ENCODE data around the gene SLITRK3.
A peak's percentile ranks its signal among the peaks of the same experiment; 100 is the strongest.
"Not testable (repeated sequence)": the region's sequence is repeated elsewhere in the genome, so short reads cannot be mapped to it uniquely, and the experiment has no call there.

Gene SLITRK3

DNA sequence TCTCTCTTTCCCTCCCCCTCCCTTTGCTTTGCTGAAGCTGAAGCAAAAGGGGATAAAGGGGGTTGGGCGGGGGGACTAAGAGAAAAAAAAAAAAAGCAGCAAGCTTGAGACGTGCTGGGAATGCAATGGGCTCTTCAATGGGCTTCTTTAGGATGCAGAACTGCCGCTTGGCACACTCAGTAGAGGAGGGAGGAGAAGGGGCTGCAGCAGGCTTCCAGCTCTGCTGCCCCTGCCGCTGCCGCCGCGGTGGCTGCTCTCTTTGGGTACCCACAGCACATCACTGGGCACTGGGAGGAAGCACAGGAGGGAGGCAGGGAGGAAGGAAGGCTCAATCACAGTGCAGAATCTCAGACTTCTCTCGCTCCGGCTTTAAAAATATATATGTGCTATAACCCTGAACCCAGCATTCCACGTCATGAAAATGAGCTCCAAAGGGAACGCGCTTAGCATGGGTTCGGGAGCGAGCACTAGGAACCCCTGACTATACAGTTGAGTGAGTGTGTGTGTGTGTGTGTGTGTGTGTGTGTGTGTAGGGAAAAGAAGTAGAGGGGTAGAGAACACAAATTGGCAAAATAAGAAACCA, 3.5 kb downstream of the SLITRK3 start:
- no peak for DNase-seq (ENCODE audit: low read depth)

DNA sequence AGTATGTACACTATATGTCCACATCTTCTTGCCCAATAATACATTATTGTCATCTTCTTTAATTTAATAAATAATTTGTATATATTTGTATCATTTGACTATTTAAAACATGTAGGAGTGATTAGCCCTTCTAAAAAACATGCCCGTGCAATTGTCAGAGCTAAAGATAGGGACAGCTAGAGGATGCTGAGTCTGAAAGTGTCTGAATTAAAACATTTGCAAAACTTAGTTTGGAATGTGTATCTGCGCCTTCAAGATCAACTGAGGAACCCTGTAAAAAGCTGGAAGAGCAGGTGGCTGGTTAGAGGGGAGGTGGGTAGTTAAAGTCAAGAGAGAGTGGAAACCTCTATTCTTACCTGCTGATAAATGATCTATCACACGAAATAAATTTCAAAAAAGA, 4.7 kb downstream of the SLITRK3 start:
- no peak for DNase-seq (ENCODE audit: low read depth)

DNA sequence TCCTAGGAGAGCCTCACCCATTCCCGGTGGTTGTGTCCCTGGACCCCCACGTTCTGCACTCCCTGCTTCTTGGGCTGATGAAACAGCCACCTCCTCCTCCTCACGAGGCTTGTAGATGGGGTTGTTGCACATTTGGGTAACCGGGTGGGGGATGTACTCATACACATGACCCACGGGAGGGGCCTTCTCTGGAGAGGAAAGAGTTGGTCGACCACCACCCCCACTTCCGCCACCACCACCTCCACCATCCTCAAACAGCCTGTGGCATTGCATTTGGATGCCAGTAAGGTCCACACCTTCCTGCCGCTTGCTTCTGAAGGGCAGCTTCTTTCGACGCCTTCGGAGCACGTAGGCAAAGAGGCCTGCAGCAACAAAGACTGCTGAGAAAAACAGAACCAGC, 7.7 kb downstream of the SLITRK3 start:
- no peak for DNase-seq (ENCODE audit: low read depth)

DNA sequence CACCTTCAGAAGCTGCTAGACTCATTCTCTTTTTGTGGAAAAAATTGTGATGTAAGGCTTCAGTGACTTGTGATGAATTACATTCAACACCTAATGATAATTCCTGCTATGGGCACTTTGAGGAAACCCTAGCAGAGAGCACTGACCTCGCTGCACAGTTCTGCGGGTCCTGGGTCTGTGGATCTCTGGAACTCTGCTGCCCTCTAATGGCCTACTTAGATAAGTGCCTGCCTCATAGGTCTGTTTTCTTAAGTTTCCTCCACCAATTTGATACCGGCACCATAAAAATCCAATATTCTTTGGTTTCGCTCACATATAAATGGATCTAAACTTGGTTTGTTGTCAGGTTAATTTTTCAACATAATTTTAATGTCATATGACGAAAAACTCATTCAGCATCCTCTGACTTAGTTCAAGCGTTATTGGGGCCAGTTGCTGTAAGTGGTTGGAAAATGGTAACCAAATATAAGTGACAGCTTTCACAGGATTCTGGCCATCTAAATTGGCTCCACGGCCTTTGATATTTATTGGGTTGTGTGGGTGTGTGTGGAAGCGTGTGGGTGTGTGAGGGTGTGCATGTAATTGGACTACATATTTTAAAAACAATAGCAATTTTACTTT, 10.4 kb downstream of the SLITRK3 start:
- DNase-seq (ENCODE audit: low read depth): peak; percentile 34

DNA sequence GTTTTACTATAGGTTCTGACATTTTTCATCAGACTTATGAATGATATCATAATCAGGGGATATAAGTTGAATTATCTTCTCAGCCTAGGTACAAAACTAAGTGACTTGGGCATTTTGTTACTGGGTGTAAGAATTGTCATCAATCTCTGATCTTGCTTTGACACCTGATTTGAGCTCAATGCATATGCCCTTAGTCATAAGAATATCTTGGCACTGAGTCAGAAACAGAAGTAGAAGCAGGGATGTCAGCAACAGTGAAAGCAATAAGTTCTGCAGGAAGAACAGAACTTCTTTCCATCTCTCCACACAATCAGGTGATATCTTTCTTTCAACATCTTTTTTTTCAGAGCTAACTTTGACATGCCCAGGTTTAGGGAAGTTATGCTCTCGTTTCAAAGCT, 14.6 kb downstream of the SLITRK3 start:
- DNase-seq (ENCODE audit: low read depth): no peak

DNA sequence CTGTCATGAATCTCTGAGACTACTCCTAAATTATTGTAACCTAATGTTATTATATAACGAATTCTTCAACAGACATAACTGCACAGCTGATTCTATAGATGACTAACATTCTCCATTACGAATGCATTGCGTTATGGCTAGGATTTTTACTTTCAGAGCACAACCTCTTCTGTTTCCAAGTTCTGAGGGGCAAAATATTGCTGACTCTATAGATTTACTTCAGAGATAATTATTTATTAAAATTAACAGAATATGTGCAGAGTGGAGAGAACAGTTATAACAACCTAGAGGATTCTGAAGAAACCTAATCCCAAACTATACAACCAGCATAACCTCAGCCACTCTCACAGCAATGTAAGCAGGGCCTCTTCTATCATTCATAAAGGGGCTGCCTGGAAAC, 25.9 kb downstream of the SLITRK3 start:
- no peak for DNase-seq (ENCODE audit: low read depth)

DNA sequence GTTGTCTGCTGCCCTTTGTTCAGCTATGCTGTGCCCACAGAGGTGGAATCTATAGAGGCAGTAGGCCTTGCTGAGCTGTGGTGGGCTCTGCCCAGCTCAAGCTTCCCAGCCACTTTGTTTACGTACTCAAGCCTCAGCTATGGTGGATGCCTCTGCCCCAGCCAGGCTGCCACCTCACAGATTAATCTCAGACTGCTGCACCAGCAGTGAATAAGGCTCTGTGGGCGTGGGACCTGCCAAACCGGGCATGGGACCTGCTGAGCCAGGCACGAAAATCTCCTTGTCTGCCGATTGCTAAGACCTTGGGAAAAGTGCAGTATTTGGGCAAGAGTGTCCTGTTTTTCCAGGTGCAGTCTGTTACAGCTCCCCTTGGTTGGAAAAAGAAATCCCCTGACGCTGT, 26.8 kb downstream of the SLITRK3 start:
- DNase-seq (ENCODE audit: low read depth): no peak

DNA sequence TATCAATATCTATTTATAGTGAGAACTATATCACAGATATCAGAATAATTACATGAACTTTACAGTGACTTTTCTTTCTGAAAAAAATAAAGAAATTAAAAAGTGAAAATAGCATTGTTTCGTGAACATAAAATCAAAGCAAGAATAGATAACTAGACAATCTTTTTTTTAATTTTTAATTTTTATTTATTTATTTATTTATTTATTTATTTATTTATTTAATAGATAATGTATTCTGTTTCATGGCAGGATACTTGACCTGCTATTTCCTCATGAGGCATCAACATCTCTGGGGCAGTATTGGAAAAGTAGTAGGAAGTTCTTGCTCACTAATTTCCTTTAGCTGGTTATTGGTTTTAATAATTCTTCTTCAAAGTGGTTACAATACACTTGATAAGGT, 33.3 kb downstream of the SLITRK3 start:
- DNase-seq (ENCODE audit: low read depth): no peak

DNA sequence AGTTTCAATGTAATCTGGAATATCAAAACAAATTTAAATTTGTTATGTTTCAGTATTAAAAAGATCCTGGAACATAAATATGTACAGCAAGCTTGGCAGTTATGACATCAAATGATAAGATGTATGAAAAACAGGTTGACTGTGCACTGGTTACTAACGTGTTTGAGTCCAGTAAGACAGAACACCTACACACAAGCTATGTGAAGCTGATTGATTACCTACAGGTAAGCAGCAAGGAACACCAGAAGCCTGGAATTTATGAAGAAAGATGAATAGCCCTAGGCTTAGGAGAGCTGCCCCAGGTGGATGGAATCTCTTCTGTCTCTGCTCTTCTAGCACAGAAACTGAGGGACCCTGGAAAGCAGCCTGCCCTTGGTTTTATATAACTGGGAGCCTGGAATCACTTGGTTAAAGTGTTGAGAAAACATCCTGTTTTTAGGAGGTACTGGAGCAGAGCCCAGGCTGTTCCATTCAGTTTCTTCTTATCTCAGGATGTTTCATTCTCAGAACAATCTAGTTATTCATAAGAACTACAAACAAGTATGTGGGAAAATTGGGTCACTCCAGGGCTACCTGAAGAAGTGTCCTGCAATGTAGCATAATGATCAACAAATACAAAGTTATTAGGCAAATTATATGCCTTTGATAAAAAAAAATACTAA, 36.3 kb downstream of the SLITRK3 start:
- DNase-seq (ENCODE audit: low read depth): no peak

DNA sequence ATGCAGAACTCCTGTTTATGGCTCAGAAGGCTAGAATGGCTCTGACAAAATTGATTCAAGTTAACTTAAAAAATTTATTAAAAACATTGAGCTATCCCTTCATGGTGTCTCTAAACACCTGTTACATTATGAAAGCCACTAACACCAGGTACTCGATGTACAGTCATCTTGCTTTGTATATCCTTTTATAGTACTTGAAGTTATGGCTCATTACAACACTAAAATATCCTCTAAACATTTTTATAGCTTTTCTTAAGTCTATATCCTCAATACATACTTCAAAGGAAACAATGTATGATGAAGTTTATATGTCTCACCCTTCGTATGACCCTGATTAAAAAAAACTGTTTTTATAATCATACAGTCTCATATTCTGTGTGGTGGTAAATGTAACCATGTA, 38.2 kb downstream of the SLITRK3 start:
- no peak for DNase-seq (ENCODE audit: low read depth)

DNA sequence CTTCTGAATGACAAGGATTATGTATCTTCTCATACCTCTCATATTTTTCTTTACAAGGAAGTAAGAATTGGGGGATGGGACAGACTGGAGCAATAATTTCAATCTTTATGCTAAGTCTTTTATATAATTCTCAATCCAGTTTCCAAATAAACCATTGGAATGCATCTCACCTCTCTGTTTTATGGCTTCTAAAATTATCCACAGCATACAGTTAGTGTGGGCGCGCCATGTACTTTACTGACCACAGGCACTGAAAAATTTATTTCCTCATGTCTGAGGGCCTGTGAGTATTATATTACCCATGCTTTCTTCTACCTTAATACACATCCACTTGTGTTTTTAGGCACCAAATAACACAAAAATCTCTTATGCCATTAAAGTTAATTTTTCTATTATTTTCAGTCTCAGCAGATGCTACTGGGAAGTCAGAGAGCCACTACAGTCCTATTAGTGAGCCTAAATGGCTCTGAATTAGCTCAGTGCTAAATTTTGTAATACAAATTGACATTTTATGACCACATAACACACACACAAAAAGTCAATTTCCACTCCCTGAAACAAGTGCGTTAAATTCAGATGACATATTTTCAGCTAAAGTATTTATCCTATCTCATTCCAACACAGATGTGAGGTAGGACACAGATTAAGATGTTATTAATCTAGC, 39.3 kb downstream of the SLITRK3 start:
- DNase-seq (ENCODE audit: low read depth): no peak

DNA sequence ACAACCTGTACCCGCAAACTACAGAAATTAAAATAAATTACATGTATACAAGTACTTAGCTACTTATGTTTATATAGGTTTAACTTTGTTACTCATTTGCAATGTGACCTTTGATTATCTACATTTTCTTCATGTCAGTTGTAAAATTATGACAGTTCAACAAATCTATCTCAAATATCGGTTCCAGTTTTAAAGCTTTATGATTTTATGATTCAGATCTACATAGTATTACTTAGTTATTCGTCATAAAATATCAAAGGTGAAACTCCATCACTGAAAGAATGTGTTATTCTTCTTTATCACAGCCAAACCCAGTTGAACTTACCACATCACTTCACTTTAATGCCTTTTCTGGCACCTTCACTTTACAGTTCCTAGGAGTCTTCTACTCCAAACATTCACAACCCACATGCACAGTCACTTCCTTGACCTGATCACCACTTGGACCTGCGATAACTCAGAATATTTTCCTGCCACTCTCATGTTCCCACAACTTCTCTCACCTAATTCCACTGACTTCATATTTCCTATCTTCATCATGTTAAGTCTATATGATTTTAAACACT, 47.2 kb downstream of the SLITRK3 start:
- no peak for DNase-seq (ENCODE audit: low read depth)

DNA sequence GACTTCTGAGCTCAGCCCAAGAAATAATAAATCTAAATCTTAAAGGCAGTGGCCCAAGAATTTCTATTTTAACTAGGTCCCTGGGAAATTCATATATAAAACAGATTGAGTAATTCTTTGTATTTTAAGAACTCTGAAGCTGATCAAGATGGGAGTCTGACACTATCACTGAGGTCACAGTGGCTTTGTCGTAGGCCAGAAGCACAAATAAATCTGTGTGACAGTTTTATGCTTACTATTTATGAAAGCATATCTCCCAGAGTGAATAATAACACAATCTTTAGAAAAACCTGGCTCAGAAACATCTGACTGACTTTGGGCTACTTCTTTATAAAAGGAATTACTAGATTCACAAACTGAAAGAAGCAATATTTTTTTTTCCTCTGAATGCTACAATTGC, 51.9 kb downstream of the SLITRK3 start:
- DNase-seq (ENCODE audit: low read depth): no peak

DNA sequence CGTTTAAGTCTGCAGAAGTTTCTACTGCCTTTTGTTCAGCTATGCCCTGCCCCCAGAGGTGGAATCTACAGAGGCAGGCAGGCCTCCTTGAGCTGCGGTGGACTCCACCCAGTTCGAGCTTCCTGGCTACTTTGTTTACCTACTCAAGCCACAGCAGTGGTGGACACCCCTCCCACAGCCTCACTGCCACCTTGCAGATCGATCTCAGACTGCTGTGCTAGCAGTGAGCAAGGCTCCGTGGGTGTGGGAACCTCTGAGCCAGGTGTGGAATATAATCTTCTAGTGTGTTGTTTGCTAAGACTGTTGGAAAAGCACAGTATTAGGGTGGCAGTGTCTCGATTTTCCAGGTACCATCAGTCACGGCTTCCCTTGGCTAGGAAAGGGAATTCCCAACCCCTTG, 56.3 kb downstream of the SLITRK3 start:
- DNase-seq (ENCODE audit: low read depth): not testable (repeated sequence)

Data from HS-5 (cell line).